ENCODE data around the gene EVPL.

The EVPL gene

GRCh38 chr17:75996665-75997590 lies 30.2 kb downstream of the EVPL start:
- H3K4me3 ChIP-seq (ENCODE audit: low read depth, low read length): no peak overlapping the region
- peak; percentile 53 for DNase-seq (ENCODE audit: low read depth)

GRCh38 chr17:75995385-75995925 lies 31.7 kb downstream of the EVPL start:
- no peak overlapping the region for H3K4me3 ChIP-seq (ENCODE audit: low read depth, low read length)
- DNase-seq (ENCODE audit: low read depth): no peak
- no peak for TF ChIP-seq CTCF (conservative IDR thresholded peaks at IDR 0.05; ENCODE audit: low read depth, low read length)

More at GRCh38 chr17:75996665-75997590, 30.2 kb downstream of the EVPL start:
- no peak for TF ChIP-seq CTCF (conservative IDR thresholded peaks at IDR 0.05; ENCODE audit: low read depth, low read length)

- no peak for DNase-seq (ENCODE audit: low read depth)
- no peak for TF ChIP-seq CTCF (conservative IDR thresholded peaks at IDR 0.05; ENCODE audit: low read depth, low read length)
- H3K4me3 ChIP-seq (ENCODE audit: low read depth, low read length): no peak overlapping the region
Observed at GRCh38 chr17:75994802-75995370, 32.2 kb downstream of the EVPL start.

- DNase-seq (ENCODE audit: low read depth): no peak
- no peak for TF ChIP-seq CTCF (conservative IDR thresholded peaks at IDR 0.05; ENCODE audit: low read depth, low read length)
- no peak overlapping the region for H3K4me3 ChIP-seq (ENCODE audit: low read depth, low read length)
Observed at GRCh38 chr17:75991396-75991795, 35.7 kb downstream of the EVPL start.

- DNase-seq (ENCODE audit: low read depth): no peak
- no peak for TF ChIP-seq CTCF (conservative IDR thresholded peaks at IDR 0.05; ENCODE audit: low read depth, low read length)
- no peak overlapping the region for H3K4me3 ChIP-seq (ENCODE audit: low read depth, low read length)
Observed at GRCh38 chr17:75987041-75987440, 40.1 kb downstream of the EVPL start.

GRCh38 chr17:75985986-75986385 lies 41.1 kb downstream of the EVPL start:
- no peak overlapping the region for H3K4me3 ChIP-seq (ENCODE audit: low read depth, low read length)
- no peak for DNase-seq (ENCODE audit: low read depth)
- TF ChIP-seq CTCF (conservative IDR thresholded peaks at IDR 0.05; ENCODE audit: low read depth, low read length): no peak

Measured in choroid plexus epithelial cell (primary cell).